Stomach (tissue), 9 donors: Measurements from ENCODE around the gene LTB. TPM values are rescaled to one million over a fixed set of nuclear protein-coding genes. Genes with fewer than 3 reads are reported as not detected.
"Not testable (repeated sequence)": the region's sequence is repeated elsewhere in the genome, so short reads cannot be mapped to it uniquely, and the experiment has no call there.

ENCODE experiments used
- DNase-seq, 2 donors: peaks; one replicate each; pipeline versions ENCODE4 v3.0.0 to v3.0.0-alpha.2; 2013 to 2019
- H3K27ac ChIP-seq, 5 donors: fragments of 200-600 bp in 4 of 5; sonication (generic) in 4 of 5; one replicate each; pipeline ENCODE4 v1.5.1; 2013 to 2019; ENCODE audit warnings: mild to moderate bottlenecking in 1 of 5, moderate library complexity in 1 of 5
- H3K27me3 ChIP-seq, 3 donors: fragments of 200-600 bp; sonication (generic); one replicate each; pipeline ENCODE4 v1.5.1; 2017 to 2019; ENCODE audit warnings: mixed run types in 1 of 3
- H3K36me3 ChIP-seq, 4 donors: fragments of 200-600 bp; sonication (generic); 1 replicate in 3 of 4; 2 replicates in 1 of 4; pipeline ENCODE4 v1.5.1; 2016 to 2019
- H3K4me1 ChIP-seq, 4 donors: fragments of 200-600 bp; sonication (generic); one replicate each; pipeline ENCODE4 v1.5.1; 2016 to 2019
- H3K4me3 ChIP-seq, 4 donors: fragments of 200-600 bp; sonication (generic) in 3 of 4; one replicate each; pipeline ENCODE4 v1.5.1; 2016 to 2019; ENCODE audit warnings: mild to moderate bottlenecking in 1 of 4
- H3K9me3 ChIP-seq, 4 donors: fragments of 200-600 bp; sonication (generic); one replicate each; pipeline ENCODE4 v1.5.1; 2016 to 2019
- CTCF ChIP-seq, 7 experiments: fragments of 450-650 bp in 4 of 7; fragments of 200-600 bp in 3 of 7; sonication (generic) in 3 of 7; IDR thresholded peaks; one replicate each; pipeline ENCODE4 v1.5.1; 2016 to 2019; ENCODE audit warnings: antibody characterized with exemption in 7 of 7, control low read depth in 2 of 7, mild to moderate bottlenecking in 1 of 7
- EP300 ChIP-seq: sonication (generic); formaldehyde crosslinking; IDR thresholded peaks from one replicate; pipeline ENCODE4 v1.6.1; 2017; ENCODE audit warnings: antibody characterized with exemption
- POLR2A ChIP-seq, 4 donors: fragments of 450-650 bp; IDR thresholded peaks; one replicate each; pipeline ENCODE4 v1.6.1; 2016; ENCODE audit warnings: antibody characterized with exemption in 4 of 4, control low read depth in 2 of 4, mild to moderate bottlenecking in 1 of 4, moderate library complexity in 1 of 4
- POLR2AphosphoS5 ChIP-seq, 3 donors: sonication (generic); formaldehyde crosslinking; IDR thresholded peaks; one replicate each; pipeline ENCODE4 v1.6.1; 2016; ENCODE audit warnings: antibody characterized with exemption in 3 of 3
- WGBS, 5 donors: extraction: QIAGEN DNeasy Blood & Tissue Kit in 3 of 5; methylation state at CpG; one replicate each; pipeline versions ENCODE4 v1.1.5 to v1.1.7; 2013 to 2018; 5-methylcytosine and 5-hydroxymethylcytosine counted together
- intact Hi-C: fragments of 100-400 bp; cut with DNase I; formaldehyde crosslinking; loops from one replicate; pipeline ENCODE4 v1.15.1; 2023; ENCODE audit warnings: low total_unique reads
- polyA plus RNA-seq, 3 donors: library from polyadenylated mRNA; stranded (reverse); fragments of 200-250 nt; gene quantifications; one replicate each; pipeline ENCODE4 v1.2.3, GENCODE V29; 2013
- total RNA-seq, 5 donors: library from RNA; depleted of rRNA; stranded (reverse); fragments of >200 nt; gene quantifications; one replicate each; pipeline versions ENCODE4 v1.1.0 to v1.2.3, GENCODE V29; 2014 to 2016
- donor health status: healthy with polysubstance abuse.
- donor health status: Bipolar disorder and iron deficiency.
- donor health status: healthy.

Gene LTB
- total and polyA plus RNA-seq, 8 donors, result 4.2 to 13.4 (median 6.9) TPM; not detected in 4

GRCh38 chr6:31556307-31556706 is 25.9 kb downstream of the LTB start:
- no peaks in the 10 kb centered on the region for H3K9me3 ChIP-seq
- no peak for DNase-seq
- H3K27me3 ChIP-seq, result no peaks in the 10 kb centered on the region
- H3K4me1 ChIP-seq, result peaks cover 4 to 69% (median 30%) of the 10 kb centered on the region in 4 donors
- peaks cover 24 to 83% (median 74%) of the 10 kb centered on the region in 4 donors for H3K36me3 ChIP-seq
- no peak overlapping the region for H3K4me3 ChIP-seq
- intact Hi-C loops, result no loop called here
- WGBS, 5 donors, result 49 to 80% (median 69%) methylated on average over 3 of the region's 3 CpGs
- no peak overlapping the region for H3K27ac ChIP-seq
- TF ChIP-seq CTCF (IDR thresholded peaks at IDR 0.05) (no peak), POLR2A (IDR thresholded peaks at IDR 0.05) (no peak), POLR2AphosphoS5 (IDR thresholded peaks at IDR 0.05) (no peak), EP300 (no peak)

- not testable (repeated sequence) for H3K27ac ChIP-seq
Observed at GRCh38 chr6:31551371-31551770, 30.9 kb downstream of the LTB start.

GRCh38 chr6:31548544-31548873 is 33.7 kb downstream of the LTB start:
- TF ChIP-seq EP300 (no peak), POLR2A (IDR thresholded peaks at IDR 0.05) (no peak), CTCF (IDR thresholded peaks at IDR 0.05) (no peak), POLR2AphosphoS5 (IDR thresholded peaks at IDR 0.05) (no peak)
- H3K27ac ChIP-seq, result peak overlapping the region in 4 of 5 donors; percentile 86 to 89 (median 88)
- intact Hi-C loops, result loop anchor here (5.0 kb wide), 1 partner anchor 54 kb away; no protein-coding TSS in a partner anchor

More at GRCh38 chr6:31551371-31551770, 30.9 kb downstream of the LTB start:
- H3K27me3 ChIP-seq, intact Hi-C loops, H3K4me3 ChIP-seq, H3K9me3 ChIP-seq: not testable (repeated sequence)
- peak; percentile 60 to 76 for DNase-seq
- H3K36me3 ChIP-seq, result peaks cover 0 to 67% (median 53%) of the 10 kb centered on the region in 4 donors
- WGBS, 5 donors, result 41 to 62% (median 53%) methylated on average over 5 of the region's 5 CpGs
- peaks cover 8 to 56% (median 29%) of the 10 kb centered on the region in 4 donors for H3K4me1 ChIP-seq
- peak in 2 of 7 experiments; percentile 35 to 36 for TF ChIP-seq CTCF (IDR thresholded peaks at IDR 0.05)

GRCh38 chr6:31547727-31548543 is 34.3 kb downstream of the LTB start:
- DNase-seq, result peak in 1 of 2 donors; percentile 31
- Histone ChIP-seq H3K4me1 (peaks cover 9 to 50% (median 32%) of the 10 kb centered on the region in 4 donors), H3K4me3 (peak overlapping the region; percentile 43 to 54 (median 50)), H3K27ac (peak overlapping the region; percentile 86 to 89 (median 87)), H3K36me3 (peaks cover 0 to 40% (median 34%) of the 10 kb centered on the region in 4 donors), H3K27me3 (no peaks in the 10 kb centered on the region), H3K9me3 (no peaks in the 10 kb centered on the region)
- WGBS, 5 donors, result 73 to 78% (median 74%) methylated on average over 24 of the region's 24 CpGs
- intact Hi-C loops, result loop anchor here (5.0 kb wide), 1 partner anchor 54 kb away; no protein-coding TSS in a partner anchor
- TF ChIP-seq POLR2A (IDR thresholded peaks at IDR 0.05) (no peak), EP300 (no peak), POLR2AphosphoS5 (IDR thresholded peaks at IDR 0.05) (no peak), CTCF (IDR thresholded peaks at IDR 0.05) (no peak)

More at GRCh38 chr6:31548544-31548873, 33.7 kb downstream of the LTB start:
- DNase-seq, result no peak
- Histone ChIP-seq H3K27me3 (no peaks in the 10 kb centered on the region), H3K4me3 (peak overlapping the region in 2 of 4 donors; percentile 49 to 50), H3K36me3 (peaks cover 0 to 46% (median 40%) of the 10 kb centered on the region in 4 donors), H3K4me1 (peaks cover 8 to 52% (median 29%) of the 10 kb centered on the region in 4 donors), H3K9me3 (no peaks in the 10 kb centered on the region)
- WGBS, 5 donors, result 84 to 94% (median 92%) methylated on average over 2 of the region's 2 CpGs
